SK-N-SH (cell line): ENCODE results near the gene AGBL4. TPM values are rescaled to one million over a fixed set of nuclear protein-coding genes. Genes with fewer than 3 reads are reported as not detected.

Experiments
- CTCF ChIA-PET: fragments of 300-600, 350-600 bp; formaldehyde crosslinking; extraction: SDS; loops from one replicate; lab custom pipeline; 2021; lab: Yijun Ruan, JAX
- POLR2A ChIA-PET: fragments of 350-600 bp; sonication (Branson Sonifier 250); formaldehyde crosslinking; extraction: SDS; loops from one replicate; lab custom pipeline; 2020; ENCODE audit warnings: antibody characterized with exemption, inconsistent platforms; lab: Yijun Ruan, JAX
- DNase-seq: peaks from one replicate; pipeline ENCODE4 v3.0.0; 2012
- H2AFZ ChIP-seq: fragments of 200-600 bp; sonication (generic); 2 replicates; pipeline ENCODE4 v1.8.1; 2016; ENCODE audit warnings: antibody characterized with exemption, mild to moderate bottlenecking, low read depth
- H3F3A ChIP-seq: fragments of 200-600 bp; sonication (generic); replicated peaks from 2 replicates; pipeline ENCODE3; 2016; ENCODE audit warnings: antibody characterized with exemption, mild to moderate bottlenecking; ENCODE audit not compliant: insufficient read depth
- H3K27ac ChIP-seq, 2 experiments: fragments of 200-500 bp in 1 of 2; fragments of 200-600 bp in 1 of 2; sonication (Bioruptor generic) in 1 of 2; sonication (generic), shearing (Covaris generic) in 1 of 2; 2 replicates each; pipeline versions ENCODE4 v1.5.1 to v1.6.1; 2014 to 2016; ENCODE audit warnings: low read depth in 2 of 2, inconsistent platforms in 1 of 2, low read length in 1 of 2, mild to moderate bottlenecking in 1 of 2, mixed read lengths in 1 of 2
- H3K27me3 ChIP-seq: fragments of 200-600 bp; sonication (generic), shearing (Covaris generic); 2 replicates; pipeline ENCODE4 v1.6.1; 2016; ENCODE audit warnings: mixed run types; ENCODE audit not compliant: insufficient read depth
- H3K36me3 ChIP-seq, 2 experiments: fragments of 200-500 bp in 1 of 2; fragments of 200-600 bp in 1 of 2; sonication (Bioruptor generic) in 1 of 2; sonication (generic) in 1 of 2; replicated peaks in 1 of 2; 2 replicates each; pipeline versions ENCODE3 to v1.5.1; 2014 to 2016; ENCODE audit warnings: low read length in 1 of 2, mild to moderate bottlenecking in 1 of 2; ENCODE audit not compliant: insufficient read depth in 2 of 2, control insufficient read depth in 1 of 2
- H3K4me1 ChIP-seq, 2 experiments: fragments of 200-500 bp in 1 of 2; fragments of 200-600 bp in 1 of 2; sonication (Bioruptor generic) in 1 of 2; sonication (generic), shearing (Covaris generic) in 1 of 2; 2 replicates each; pipeline versions ENCODE4 v1.5.1 to v1.6.1; 2014 to 2016; ENCODE audit warnings: low read depth in 1 of 2, low read length in 1 of 2, mixed run types in 1 of 2; ENCODE audit not compliant: insufficient read depth in 2 of 2, control insufficient read depth in 1 of 2
- H3K4me2 ChIP-seq: fragments of 200-600 bp; sonication (generic), shearing (Covaris generic); 2 replicates; pipeline ENCODE4 v1.6.1; 2017; ENCODE audit warnings: mixed run types
- H3K4me3 ChIP-seq, 2 experiments: fragments of 200-500 bp in 1 of 2; fragments of 200-600 bp in 1 of 2; sonication (Bioruptor generic) in 1 of 2; sonication (generic), shearing (Covaris generic) in 1 of 2; 2 replicates each; pipeline versions ENCODE4 v1.5.1 to v1.8.1; 2014 to 2016; ENCODE audit warnings: low read depth in 2 of 2, inconsistent platforms in 1 of 2, low read length in 1 of 2, mild to moderate bottlenecking in 1 of 2, mixed read lengths in 1 of 2, moderate library complexity in 1 of 2
- H3K79me2 ChIP-seq: fragments of 200-600 bp; sonication (generic); 2 replicates; pipeline ENCODE4 v1.8.1; 2017; ENCODE audit warnings: mild to moderate bottlenecking; ENCODE audit not compliant: insufficient read depth
- H3K9ac ChIP-seq: fragments of 200-600 bp; sonication (generic); 2 replicates; pipeline ENCODE4 v1.6.1; 2017; ENCODE audit warnings: mixed run types
- H3K9me2 ChIP-seq: fragments of 200-600 bp; sonication (generic); 2 replicates; pipeline ENCODE4 v1.6.1; 2017; ENCODE audit warnings: mixed run types
- H3K9me3 ChIP-seq: fragments of 200-600 bp; sonication (generic); 2 replicates; pipeline ENCODE4 v1.6.1; 2017; ENCODE audit warnings: mixed run types, mild to moderate bottlenecking, moderate library complexity
- H4K20me1 ChIP-seq: fragments of 200-600 bp; sonication (generic); 2 replicates; pipeline ENCODE4 v1.6.1; 2017; ENCODE audit warnings: mild to moderate bottlenecking, mixed run types; ENCODE audit not compliant: insufficient read depth
- EP300 ChIP-seq, 2 experiments: IDR thresholded peaks; 2 replicates each; pipeline versions ENCODE4 v1.4.0 to v1.6.1; 2012; ENCODE audit warnings: borderline replicate concordance in 1 of 2, low read depth in 1 of 2, low read length in 1 of 2
- EZH2phosphoT487 ChIP-seq: fragments of 200-600 bp; sonication (generic); IDR thresholded peaks from 2 replicates; pipeline ENCODE4 v1.6.1; 2017; ENCODE audit warnings: low read depth, mixed run types, mild to moderate bottlenecking, antibody characterized with exemption, moderate library complexity, borderline replicate concordance
- FOXJ3 ChIP-seq: sonication (generic); formaldehyde crosslinking; IDR thresholded peaks from 2 replicates; pipeline ENCODE4 v1.5.1; 2020; ENCODE audit warnings: mild to moderate bottlenecking, missing genetic modification reagents
- GABPA ChIP-seq: IDR thresholded peaks from 2 replicates; pipeline ENCODE4 v1.4.0; 2012; ENCODE audit warnings: low read depth, mild to moderate bottlenecking
- GATA2 ChIP-seq: sonication (generic); formaldehyde crosslinking; IDR thresholded peaks from 2 replicates; pipeline ENCODE4 v1.5.0; 2020; ENCODE audit warnings: mild to moderate bottlenecking, missing genetic modification reagents
- MEF2A ChIP-seq: IDR thresholded peaks from 2 replicates; pipeline ENCODE4 v1.4.0; 2012; ENCODE audit warnings: low read depth, borderline replicate concordance
- MXI1 ChIP-seq: IDR thresholded peaks from 2 replicates; pipeline ENCODE4 v1.6.1; 2012; ENCODE audit warnings: mild to moderate bottlenecking, low read depth, low read length, improper control_type of control experiment
- NFIC ChIP-seq: IDR thresholded peaks from 2 replicates; pipeline ENCODE4 v1.4.0; 2012; ENCODE audit warnings: borderline replicate concordance
- RCOR1 ChIP-seq: fragments of 150-350 bp; IDR thresholded peaks from 2 replicates; pipeline ENCODE4 v1.6.1; 2017; ENCODE audit warnings: antibody characterized with exemption, low read length
- REST ChIP-seq: IDR thresholded peaks from 2 replicates; pipeline ENCODE4 v1.6.1; 2012; ENCODE audit warnings: mild to moderate bottlenecking, low read depth, low read length, moderate library complexity
- RXRA ChIP-seq: IDR thresholded peaks from 2 replicates; pipeline ENCODE4 v1.4.0; 2012; ENCODE audit warnings: low read depth, mild to moderate bottlenecking, borderline replicate concordance
- SMC3 ChIP-seq: IDR thresholded peaks from 2 replicates; pipeline ENCODE4 v1.6.1; 2012; ENCODE audit warnings: low read depth, low read length, improper control_type of control experiment
- TAF1 ChIP-seq: IDR thresholded peaks from 2 replicates; pipeline ENCODE4 v1.6.1; 2012; ENCODE audit warnings: low read depth, mild to moderate bottlenecking, low read length, moderate library complexity, borderline replicate concordance
- TCF12 ChIP-seq: IDR thresholded peaks from 2 replicates; pipeline ENCODE4 v1.4.0; 2012
- USF1 ChIP-seq: IDR thresholded peaks from 2 replicates; pipeline ENCODE4 v1.4.0; 2012; ENCODE audit warnings: low read depth, borderline replicate concordance
- YY1 ChIP-seq: IDR thresholded peaks from 2 replicates; pipeline ENCODE4 v1.4.0; 2012; ENCODE audit warnings: low read depth, mild to moderate bottlenecking
- WGBS: methylation state at CpG from one replicate; pipeline ENCODE4 v1.1.6; 2017; ENCODE audit warnings: low lambda C conversion rate; 5-methylcytosine and 5-hydroxymethylcytosine counted together
- polyA plus RNA-seq, 3 experiments: library from polyadenylated mRNA; depleted of rRNA; stranded (reverse); fragments of >200 nt; gene quantifications; 2 replicates each; pipeline ENCODE4 v1.2.3, GENCODE V29; 2012
- TF ChIP-seq, protein P1 (sequence below): fragments of 200-600 bp; sonication (generic); IDR thresholded peaks from 2 replicates; pipeline ENCODE4 v1.6.1; 2017; ENCODE audit warnings: antibody characterized with exemption, mild to moderate bottlenecking, moderate library complexity
- TF ChIP-seq, protein P2 (sequence below): IDR thresholded peaks from 2 replicates; pipeline ENCODE4 v1.4.0; 2012; ENCODE audit warnings: low read depth

Gene AGBL4
- polyA plus RNA-seq, 1 of the 3 experiments (the other 2 are of a cell fraction), result 0.07 TPM

DNA sequence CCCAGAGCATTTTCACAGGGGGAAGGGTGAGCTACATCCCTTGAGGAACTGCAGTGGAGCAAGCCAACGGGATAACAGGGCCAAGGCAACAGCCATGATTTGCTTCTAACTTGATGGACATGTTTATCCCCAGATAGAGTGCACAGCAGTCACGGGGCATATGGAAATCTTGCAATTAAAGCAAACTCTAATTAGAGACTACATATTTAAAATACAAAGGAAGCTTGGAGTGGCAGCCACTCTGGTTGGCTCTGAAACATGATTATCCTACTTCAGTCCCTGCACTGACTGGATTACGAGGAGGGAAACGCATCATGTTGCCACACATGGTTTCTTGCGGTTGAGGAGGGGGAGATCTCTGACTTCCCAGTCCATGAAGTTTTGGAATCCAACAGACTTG, 1307.8 kb downstream of the AGBL4 start:
- Histone ChIP-seq H3K4me3 (no peak overlapping the region), H3K9me2 (no peaks in the 10 kb centered on the region), H3K9ac (no peak overlapping the region), H3K9me3 (no peaks in the 10 kb centered on the region), H2AFZ (no peak overlapping the region), H3K4me1 (peaks cover 0 to 20% of the 10 kb centered on the region in 2 experiments; a peak in 2 of 4 replicates), H3K27me3 (no peaks in the 10 kb centered on the region), H3F3A (no peaks in the 10 kb centered on the region), H3K27ac (no peak overlapping the region), H3K79me2 (no peaks in the 10 kb centered on the region), H3K36me3 (no peaks in the 10 kb centered on the region), H4K20me1 (no peaks in the 10 kb centered on the region), H3K4me2 (no peak overlapping the region)
- WGBS, result 69% methylated on average over 5 of the region's 5 CpGs
- DNase-seq, result no peak
- POLR2A ChIA-PET, result no interaction called here
- CTCF ChIA-PET, result interaction anchor here (0.6 to 2.1 kb wide), 2 partner anchors 27 to 39 kb away, joined by 3 to 7 read pairs; no protein-coding TSS in a partner anchor
- no peak for TF ChIP-seq EP300 (IDR thresholded peaks at IDR 0.05; ENCODE audit: borderline replicate concordance in 1 of 2, low read depth in 1 of 2, low read length in 1 of 2)
- TF ChIP-seq FOXJ3 (CRISPR knock-in tag), result no peak
- no peak for TF ChIP-seq RXRA
- no peak for TF ChIP-seq GABPA
- TF ChIP-seq MXI1, result no peak
- no peak for TF ChIP-seq GATA2
- TF ChIP-seq TAF1, result no peak

- Histone ChIP-seq H3K27ac (no peak overlapping the region), H3K4me2 (no peak overlapping the region), H4K20me1 (no peaks in the 10 kb centered on the region), H3F3A (no peaks in the 10 kb centered on the region), H3K79me2 (no peaks in the 10 kb centered on the region), H3K4me3 (no peak overlapping the region), H3K9ac (no peak overlapping the region), H3K36me3 (no peaks in the 10 kb centered on the region), H2AFZ (no peak overlapping the region), H3K9me3 (no peaks in the 10 kb centered on the region), H3K9me2 (no peaks in the 10 kb centered on the region), H3K27me3 (no peaks in the 10 kb centered on the region), H3K4me1 (peaks cover 0 to 23% of the 10 kb centered on the region in 2 experiments; a peak in 2 of 4 replicates)
- CTCF ChIA-PET, result interaction anchor here (1.0 to 5.2 kb wide), 4 partner anchors 12 to 33 kb away, joined by 3 to 20 read pairs (median 5); no protein-coding TSS in a partner anchor
- POLR2A ChIA-PET, result no interaction called here
- no peak for DNase-seq
- 42% methylated on average over 2 of the region's 2 CpGs for WGBS
- TF ChIP-seq USF1 (no peak), RCOR1 (no peak), REST (no peak), TAF1 (no peak), MXI1 (no peak), SMC3 (no peak), MEF2A (no peak), NFIC (no peak), EZH2phosphoT487 (no peak), GATA2 (no peak), YY1 (no peak), TCF12 (no peak)
- TF ChIP-seq, protein P1, sequence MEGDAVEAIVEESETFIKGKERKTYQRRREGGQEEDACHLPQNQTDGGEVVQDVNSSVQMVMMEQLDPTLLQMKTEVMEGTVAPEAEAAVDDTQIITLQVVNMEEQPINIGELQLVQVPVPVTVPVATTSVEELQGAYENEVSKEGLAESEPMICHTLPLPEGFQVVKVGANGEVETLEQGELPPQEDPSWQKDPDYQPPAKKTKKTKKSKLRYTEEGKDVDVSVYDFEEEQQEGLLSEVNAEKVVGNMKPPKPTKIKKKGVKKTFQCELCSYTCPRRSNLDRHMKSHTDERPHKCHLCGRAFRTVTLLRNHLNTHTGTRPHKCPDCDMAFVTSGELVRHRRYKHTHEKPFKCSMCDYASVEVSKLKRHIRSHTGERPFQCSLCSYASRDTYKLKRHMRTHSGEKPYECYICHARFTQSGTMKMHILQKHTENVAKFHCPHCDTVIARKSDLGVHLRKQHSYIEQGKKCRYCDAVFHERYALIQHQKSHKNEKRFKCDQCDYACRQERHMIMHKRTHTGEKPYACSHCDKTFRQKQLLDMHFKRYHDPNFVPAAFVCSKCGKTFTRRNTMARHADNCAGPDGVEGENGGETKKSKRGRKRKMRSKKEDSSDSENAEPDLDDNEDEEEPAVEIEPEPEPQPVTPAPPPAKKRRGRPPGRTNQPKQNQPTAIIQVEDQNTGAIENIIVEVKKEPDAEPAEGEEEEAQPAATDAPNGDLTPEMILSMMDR, result no peak
- TF ChIP-seq, protein P2, sequence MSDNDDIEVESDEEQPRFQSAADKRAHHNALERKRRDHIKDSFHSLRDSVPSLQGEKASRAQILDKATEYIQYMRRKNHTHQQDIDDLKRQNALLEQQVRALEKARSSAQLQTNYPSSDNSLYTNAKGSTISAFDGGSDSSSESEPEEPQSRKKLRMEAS, result no peak
These were observed 1312.8 kb downstream of the AGBL4 start for GRCh38 chr1:48710915-48711314.
